ENCODE data around the gene ARAP3. TPM values are rescaled to one million over a fixed set of nuclear protein-coding genes. Genes with fewer than 3 reads are reported as not detected.
"Not testable (repeated sequence)": the region's sequence is repeated elsewhere in the genome, so short reads cannot be mapped to it uniquely, and the experiment has no call there.

Gene ARAP3, protein sequence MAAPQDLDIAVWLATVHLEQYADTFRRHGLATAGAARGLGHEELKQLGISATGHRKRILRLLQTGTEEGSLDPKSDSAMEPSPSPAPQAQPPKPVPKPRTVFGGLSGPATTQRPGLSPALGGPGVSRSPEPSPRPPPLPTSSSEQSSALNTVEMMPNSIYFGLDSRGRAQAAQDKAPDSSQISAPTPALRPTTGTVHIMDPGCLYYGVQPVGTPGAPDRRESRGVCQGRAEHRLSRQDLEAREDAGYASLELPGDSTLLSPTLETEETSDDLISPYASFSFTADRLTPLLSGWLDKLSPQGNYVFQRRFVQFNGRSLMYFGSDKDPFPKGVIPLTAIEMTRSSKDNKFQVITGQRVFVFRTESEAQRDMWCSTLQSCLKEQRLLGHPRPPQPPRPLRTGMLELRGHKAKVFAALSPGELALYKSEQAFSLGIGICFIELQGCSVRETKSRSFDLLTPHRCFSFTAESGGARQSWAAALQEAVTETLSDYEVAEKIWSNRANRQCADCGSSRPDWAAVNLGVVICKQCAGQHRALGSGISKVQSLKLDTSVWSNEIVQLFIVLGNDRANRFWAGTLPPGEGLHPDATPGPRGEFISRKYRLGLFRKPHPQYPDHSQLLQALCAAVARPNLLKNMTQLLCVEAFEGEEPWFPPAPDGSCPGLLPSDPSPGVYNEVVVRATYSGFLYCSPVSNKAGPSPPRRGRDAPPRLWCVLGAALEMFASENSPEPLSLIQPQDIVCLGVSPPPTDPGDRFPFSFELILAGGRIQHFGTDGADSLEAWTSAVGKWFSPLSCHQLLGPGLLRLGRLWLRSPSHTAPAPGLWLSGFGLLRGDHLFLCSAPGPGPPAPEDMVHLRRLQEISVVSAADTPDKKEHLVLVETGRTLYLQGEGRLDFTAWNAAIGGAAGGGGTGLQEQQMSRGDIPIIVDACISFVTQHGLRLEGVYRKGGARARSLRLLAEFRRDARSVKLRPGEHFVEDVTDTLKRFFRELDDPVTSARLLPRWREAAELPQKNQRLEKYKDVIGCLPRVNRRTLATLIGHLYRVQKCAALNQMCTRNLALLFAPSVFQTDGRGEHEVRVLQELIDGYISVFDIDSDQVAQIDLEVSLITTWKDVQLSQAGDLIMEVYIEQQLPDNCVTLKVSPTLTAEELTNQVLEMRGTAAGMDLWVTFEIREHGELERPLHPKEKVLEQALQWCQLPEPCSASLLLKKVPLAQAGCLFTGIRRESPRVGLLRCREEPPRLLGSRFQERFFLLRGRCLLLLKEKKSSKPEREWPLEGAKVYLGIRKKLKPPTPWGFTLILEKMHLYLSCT (N-terminal part only)
- total RNA-seq, result 7.1 and 7.2 TPM in 2 replicates

DNA sequence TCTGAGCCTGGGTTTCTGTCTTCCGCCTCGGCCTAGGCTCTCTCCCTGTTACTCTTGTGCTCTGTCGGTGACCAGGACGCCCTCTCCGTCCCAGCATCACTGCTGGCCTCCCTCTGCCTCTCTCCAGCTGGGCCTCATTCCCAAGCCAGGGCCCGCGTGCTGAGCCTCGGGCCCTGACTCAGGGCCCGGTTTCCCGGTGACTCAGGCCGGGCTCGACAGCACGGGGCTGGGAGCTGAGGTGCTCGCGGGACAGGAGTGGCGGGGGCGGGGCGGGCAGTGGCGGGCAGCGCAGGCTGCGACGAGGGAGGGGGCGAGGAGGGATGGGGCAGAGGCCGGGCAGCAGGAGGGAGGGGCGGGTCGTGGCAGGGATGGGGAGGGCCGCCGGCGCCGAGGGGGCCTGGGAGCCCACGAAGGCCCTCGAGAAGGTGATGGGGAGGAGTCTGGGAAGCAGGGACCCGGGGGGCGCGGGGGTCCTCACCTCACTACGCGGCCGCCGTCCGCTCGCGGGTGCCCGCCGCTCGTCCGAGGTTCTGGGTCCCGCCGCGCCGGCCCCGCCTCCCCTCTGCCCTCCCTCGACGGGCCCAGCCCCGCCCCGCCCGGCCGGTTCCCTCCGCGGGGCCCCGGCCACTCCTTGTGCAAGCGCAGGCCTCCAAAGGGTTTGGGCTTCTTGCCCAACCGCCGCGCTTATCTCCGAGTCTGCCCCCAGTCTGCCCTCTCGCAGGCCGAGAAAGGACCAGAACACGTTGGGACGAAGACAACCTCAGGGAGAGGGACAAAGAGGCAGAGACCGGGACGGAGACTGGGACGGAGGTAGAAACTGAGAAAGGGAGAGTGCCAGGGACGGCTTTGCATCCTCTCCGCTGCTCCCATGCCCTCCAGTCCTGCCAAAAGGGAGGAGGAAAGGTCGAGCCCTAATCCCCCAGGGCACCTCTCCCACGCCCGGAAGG is at the start of gene ARAP3:
TSS of gene ARAP3 (minus strand) at position 536 of the 947 bp plus-strand sequence. CDS start 1,744 bp downstream, outside the sequence.
- H3K27ac Mint-ChIP-seq, result peak within 1 kb of the TSS; percentile 71
- peaks cover 1% of the 10 kb centered on the region for H3K27me3 Mint-ChIP-seq (ENCODE audit: insufficient read depth)

DNA sequence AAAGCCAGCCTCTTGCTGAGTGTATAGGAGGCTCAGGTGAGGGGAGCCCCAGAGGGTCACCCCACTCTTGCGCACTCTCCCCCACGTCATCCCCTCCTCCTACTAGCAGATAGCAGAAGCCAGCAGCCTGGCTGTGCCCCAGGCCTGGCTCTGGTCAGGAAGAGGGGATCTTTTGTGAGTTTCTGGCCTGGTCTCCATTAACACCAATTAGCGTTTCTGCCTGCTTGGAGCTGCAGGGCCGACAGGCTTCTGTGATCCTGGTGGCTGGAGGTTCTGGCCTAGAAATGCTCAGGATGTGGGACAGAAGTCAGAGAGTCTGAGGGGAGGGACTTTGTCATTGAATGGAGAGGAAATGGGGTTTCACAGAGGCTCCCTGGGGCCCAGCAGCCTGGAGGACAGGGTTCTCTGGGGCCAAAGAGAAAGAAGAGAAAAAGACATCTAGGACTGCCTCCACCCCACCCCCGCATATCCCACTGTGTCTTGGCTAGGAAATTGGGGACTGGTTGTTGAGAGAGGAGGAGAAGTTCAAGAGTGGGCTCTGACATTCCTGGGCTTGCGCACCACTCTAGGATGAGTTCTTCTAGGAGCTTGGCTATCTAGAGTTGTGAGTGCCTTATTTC is 47.5 kb upstream of the ARAP3 start:
- Mint-ChIP-seq H3K27me3 (ENCODE audit: insufficient read depth) (peaks cover 4% of the 10 kb centered on the region), H3K27ac (no peak overlapping the region), H3K4me3 (no peak overlapping the region), H3K4me1 (ENCODE audit: low read depth) (no peaks in the 10 kb centered on the region), H3K9me3 (no peaks in the 10 kb centered on the region), H3K36me3 (ENCODE audit: low read depth) (no peaks in the 10 kb centered on the region)
- no peak for DNase-seq (ENCODE audit: low spot score)
- intact Hi-C loops (cut with micrococcal nuclease), result no loop called here

More for the DNA sequence above, at the start of gene ARAP3:
- H3K4me3 Mint-ChIP-seq, result peak within 1 kb of the TSS; percentile 72
- no peaks in the 10 kb centered on the region for H3K9me3 Mint-ChIP-seq
- peaks cover 1% of the 10 kb centered on the region for H3K36me3 Mint-ChIP-seq (ENCODE audit: low read depth)
- DNase-seq (ENCODE audit: low spot score), result peak; percentile 22
- intact Hi-C loops (cut with micrococcal nuclease), result loop anchor here (1.0 kb wide), 1 partner anchor 17 kb away; no protein-coding TSS in a partner anchor
- H3K4me1 Mint-ChIP-seq (ENCODE audit: low read depth), result peaks cover 23% of the 10 kb centered on the region

DNA sequence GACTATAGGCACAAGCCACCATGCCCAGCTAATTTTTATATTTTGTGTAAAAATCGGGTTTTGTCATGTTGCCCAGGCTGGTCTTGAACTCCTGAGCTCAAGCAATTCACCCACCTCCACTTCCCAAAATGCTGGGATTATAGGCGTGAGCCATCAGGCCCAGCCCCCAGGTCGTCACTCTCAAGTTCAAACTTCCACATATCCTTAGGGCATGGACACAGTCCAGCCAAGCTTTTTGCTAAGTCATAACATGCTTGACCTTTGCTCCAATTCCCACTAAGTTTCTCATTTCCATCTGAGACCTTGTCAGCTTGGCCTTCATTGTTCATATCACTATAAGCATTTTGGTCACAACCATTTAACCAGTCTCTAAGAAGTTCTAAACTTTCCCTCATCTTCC is 43.9 kb upstream of the ARAP3 start:
- H3K4me1 Mint-ChIP-seq (ENCODE audit: low read depth), result no peaks in the 10 kb centered on the region
- no peak overlapping the region for H3K4me3 Mint-ChIP-seq
- H3K9me3 Mint-ChIP-seq, result no peaks in the 10 kb centered on the region
- H3K27me3 Mint-ChIP-seq (ENCODE audit: insufficient read depth), result peaks cover 10% of the 10 kb centered on the region
- no peaks in the 10 kb centered on the region for H3K36me3 Mint-ChIP-seq (ENCODE audit: low read depth)
- intact Hi-C loops (cut with micrococcal nuclease), result no loop called here
- no peak overlapping the region for H3K27ac Mint-ChIP-seq
- no peak for DNase-seq (ENCODE audit: low spot score)

DNA sequence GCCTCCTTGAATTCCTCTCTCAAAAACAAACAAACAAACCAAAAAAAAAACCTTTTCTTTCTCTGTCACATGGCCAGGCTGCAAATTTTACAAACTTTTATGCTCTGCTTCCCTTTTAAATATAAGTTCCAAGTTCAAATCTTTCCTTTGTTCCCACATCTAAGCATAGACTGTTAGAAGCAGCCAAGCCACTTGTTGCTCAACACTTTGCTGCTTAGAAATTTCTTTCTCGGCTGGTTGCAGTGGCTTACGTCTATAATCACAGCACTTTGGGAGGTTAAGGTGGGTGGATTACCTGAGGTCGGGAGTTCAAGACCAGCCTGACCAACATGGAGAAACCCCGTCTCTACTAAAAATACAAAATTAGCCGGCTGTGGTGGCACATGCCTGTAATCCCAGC is 43.1 kb upstream of the ARAP3 start:
- DNase-seq (ENCODE audit: low spot score); H3K36me3 Mint-ChIP-seq (ENCODE audit: low read depth); H3K9me3 Mint-ChIP-seq; H3K4me3 Mint-ChIP-seq; H3K4me1 Mint-ChIP-seq (ENCODE audit: low read depth); intact Hi-C loops (cut with micrococcal nuclease); H3K27me3 Mint-ChIP-seq (ENCODE audit: insufficient read depth); H3K27ac Mint-ChIP-seq: not testable (repeated sequence)

DNA sequence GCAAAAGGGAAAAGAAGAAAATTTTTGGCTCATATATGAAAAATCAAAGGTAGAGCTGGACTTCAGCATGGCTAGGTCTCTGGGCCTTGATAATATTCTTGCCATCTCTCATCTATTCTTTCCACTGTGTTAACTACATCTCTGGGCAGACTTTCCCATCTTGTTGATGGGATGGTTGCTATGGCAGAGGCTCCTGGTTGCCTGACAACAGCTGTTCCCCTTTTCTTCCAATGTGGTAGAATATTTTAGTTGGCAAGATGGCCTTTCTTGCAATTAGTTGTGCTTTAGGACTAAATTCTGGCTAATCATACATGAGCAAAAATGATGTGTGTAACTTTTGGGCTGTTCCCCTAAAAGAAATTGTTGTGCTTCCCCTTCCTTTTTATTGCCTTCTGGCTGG is 40.2 kb upstream of the ARAP3 start:
- H3K4me1 Mint-ChIP-seq (ENCODE audit: low read depth), result no peaks in the 10 kb centered on the region
- no peak overlapping the region for H3K27ac Mint-ChIP-seq
- H3K9me3 Mint-ChIP-seq, result no peaks in the 10 kb centered on the region

DNA sequence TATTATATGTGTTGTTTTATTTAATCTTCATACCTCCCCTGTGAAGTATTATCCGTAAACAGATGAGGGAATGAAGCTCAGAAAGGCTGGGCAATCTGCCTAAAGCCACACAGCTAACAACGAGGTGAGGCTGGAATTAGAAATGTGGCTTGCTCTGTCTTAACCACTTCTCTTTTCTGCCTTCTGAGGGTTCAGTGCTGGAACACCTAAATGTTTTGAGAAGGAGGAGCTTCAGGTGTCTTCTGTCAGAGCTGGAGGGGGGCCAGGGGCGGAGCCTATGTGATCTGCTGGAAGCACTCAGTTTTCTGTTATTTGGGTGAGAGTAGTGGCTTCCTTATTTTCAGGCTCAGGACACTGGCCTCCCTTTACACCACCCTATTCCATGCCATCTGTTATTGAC is 35.0 kb upstream of the ARAP3 start:
- Mint-ChIP-seq H3K4me3 (no peak overlapping the region), H3K36me3 (ENCODE audit: low read depth) (no peaks in the 10 kb centered on the region), H3K9me3 (no peaks in the 10 kb centered on the region), H3K4me1 (ENCODE audit: low read depth) (no peaks in the 10 kb centered on the region), H3K27me3 (ENCODE audit: insufficient read depth) (peaks cover 16% of the 10 kb centered on the region), H3K27ac (no peak overlapping the region)
- no peak for DNase-seq (ENCODE audit: low spot score)
- intact Hi-C loops (cut with micrococcal nuclease), result no loop called here

More for the DNA sequence above, 40.2 kb upstream of the ARAP3 start:
- DNase-seq (ENCODE audit: low spot score), result no peak
- intact Hi-C loops (cut with micrococcal nuclease), result no loop called here
- H3K36me3 Mint-ChIP-seq (ENCODE audit: low read depth), result no peaks in the 10 kb centered on the region
- H3K27me3 Mint-ChIP-seq (ENCODE audit: insufficient read depth), result peaks cover 17% of the 10 kb centered on the region
- no peak overlapping the region for H3K4me3 Mint-ChIP-seq

DNA sequence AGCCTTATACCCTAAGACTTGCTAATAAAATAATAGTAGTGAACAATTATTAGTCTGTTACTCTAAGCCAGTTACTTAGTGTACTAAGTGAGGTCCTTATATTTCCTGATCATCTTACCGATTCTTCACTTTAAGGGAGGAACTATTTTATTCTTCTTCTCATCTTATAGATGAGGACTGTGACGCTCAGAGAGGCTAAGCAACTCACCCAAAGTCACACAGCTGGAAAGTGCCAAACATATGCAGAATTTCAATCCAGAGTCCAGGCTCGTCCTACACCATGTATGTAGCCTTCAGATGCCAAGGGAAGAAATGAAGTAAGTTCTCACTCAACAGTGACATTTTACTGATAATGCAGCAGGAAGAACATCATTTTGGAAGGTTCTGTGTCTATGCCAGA is 34.4 kb upstream of the ARAP3 start:
- intact Hi-C loops (cut with micrococcal nuclease), result no loop called here
- no peaks in the 10 kb centered on the region for H3K9me3 Mint-ChIP-seq
- peaks cover 16% of the 10 kb centered on the region for H3K27me3 Mint-ChIP-seq (ENCODE audit: insufficient read depth)
- H3K36me3 Mint-ChIP-seq (ENCODE audit: low read depth), result no peaks in the 10 kb centered on the region
- H3K27ac Mint-ChIP-seq, result no peak overlapping the region
- H3K4me3 Mint-ChIP-seq, result no peak overlapping the region
- no peak for DNase-seq (ENCODE audit: low spot score)
- no peaks in the 10 kb centered on the region for H3K4me1 Mint-ChIP-seq (ENCODE audit: low read depth)

DNA sequence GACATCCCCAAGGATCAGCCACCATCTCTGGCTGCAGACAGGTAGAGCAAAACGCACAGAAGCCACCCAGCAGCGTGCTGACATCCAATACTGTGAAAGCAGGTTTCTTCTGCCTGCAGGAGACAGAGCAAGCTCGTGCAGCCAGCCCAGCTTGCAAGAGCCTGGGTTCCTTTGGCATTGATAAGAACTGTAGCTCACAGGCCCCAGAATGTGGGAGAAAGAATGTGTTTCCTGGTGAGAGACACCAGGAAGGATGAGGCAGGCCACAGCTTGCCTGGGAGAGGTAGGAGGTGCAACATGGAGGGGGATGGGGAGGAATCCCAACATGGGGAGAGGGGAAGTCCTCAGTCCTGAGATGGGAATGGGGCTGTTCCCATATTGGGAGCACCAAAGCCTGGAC is 34.0 kb upstream of the ARAP3 start:
- H3K4me3 Mint-ChIP-seq, result no peak overlapping the region
- H3K36me3 Mint-ChIP-seq (ENCODE audit: low read depth), result no peaks in the 10 kb centered on the region
- no peaks in the 10 kb centered on the region for H3K4me1 Mint-ChIP-seq (ENCODE audit: low read depth)
- peaks cover 13% of the 10 kb centered on the region for H3K27me3 Mint-ChIP-seq (ENCODE audit: insufficient read depth)
- intact Hi-C loops (cut with micrococcal nuclease), result no loop called here
- no peak overlapping the region for H3K27ac Mint-ChIP-seq
- H3K9me3 Mint-ChIP-seq, result no peaks in the 10 kb centered on the region
- no peak for DNase-seq (ENCODE audit: low spot score)

DNA sequence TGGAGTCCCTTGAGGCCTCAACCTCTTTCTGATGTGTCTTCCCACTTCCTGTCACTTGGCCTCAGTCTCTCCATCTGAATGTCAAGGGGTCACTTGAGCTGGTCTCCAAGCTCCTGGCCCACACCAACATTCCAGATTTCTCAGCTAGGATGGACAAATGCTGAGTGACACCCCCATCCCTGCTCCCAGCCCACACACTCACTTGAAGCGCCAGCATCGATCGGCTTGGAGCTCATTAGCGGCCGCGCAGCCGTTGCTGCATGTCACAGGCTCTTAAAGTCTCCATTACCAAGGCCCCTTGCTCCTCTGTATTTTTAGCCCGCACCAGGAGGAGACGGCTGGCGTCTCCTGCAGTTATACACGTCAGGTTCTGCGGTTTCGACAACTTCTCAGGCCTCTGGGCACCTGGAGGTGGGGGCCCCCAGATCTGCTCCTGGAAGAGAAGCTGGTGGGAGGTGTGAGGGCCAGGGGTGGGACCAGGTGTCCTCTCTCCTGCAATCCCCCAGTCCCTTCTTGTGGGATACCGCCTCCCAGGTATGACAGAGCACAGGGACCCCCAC is 33.4 kb upstream of the ARAP3 start:
- H3K27me3 Mint-ChIP-seq (ENCODE audit: insufficient read depth), result peaks cover 12% of the 10 kb centered on the region
- H3K4me1 Mint-ChIP-seq (ENCODE audit: low read depth), result no peaks in the 10 kb centered on the region
- no peak overlapping the region for H3K27ac Mint-ChIP-seq
- no peaks in the 10 kb centered on the region for H3K9me3 Mint-ChIP-seq
- no peak overlapping the region for H3K4me3 Mint-ChIP-seq
- H3K36me3 Mint-ChIP-seq (ENCODE audit: low read depth), result no peaks in the 10 kb centered on the region
- DNase-seq (ENCODE audit: low spot score), result no peak
- intact Hi-C loops (cut with micrococcal nuclease), result no loop called here

DNA sequence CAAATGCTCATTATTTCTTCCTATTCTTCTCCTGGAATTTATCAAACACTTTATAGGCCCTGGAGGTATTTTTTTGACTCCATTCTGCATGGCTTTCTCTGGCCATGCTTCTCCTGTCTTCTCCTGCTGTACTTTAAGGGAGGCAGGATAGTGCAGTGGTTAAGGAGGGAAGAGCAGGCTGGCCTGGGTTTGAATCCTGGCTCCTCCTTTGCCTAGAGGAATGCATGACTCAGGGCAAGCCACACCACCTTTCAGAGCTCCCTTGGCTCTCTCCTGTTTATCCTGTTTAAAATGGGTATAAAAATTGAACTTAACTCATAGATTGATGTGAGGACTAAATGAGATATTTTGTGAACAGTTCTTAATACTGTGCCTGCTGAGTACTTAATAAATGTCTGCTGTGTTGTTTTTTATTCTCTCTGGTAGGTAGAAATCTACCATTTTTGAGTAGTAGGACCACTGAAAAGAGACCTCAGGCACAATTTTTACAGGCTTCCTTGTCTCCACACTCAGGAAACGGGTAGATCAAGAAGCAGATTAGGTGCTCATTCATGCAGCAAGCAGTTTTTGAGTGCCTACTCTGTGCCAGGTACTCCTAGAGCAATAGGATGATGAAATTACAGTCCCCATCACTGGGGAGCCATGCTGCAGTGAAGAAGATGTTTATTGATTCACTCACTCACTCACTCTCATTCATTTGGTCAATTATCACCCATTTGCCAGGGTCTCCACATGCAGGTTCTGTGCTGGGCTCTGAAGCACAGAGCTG is 32.7 kb upstream of the ARAP3 start:
- DNase-seq (ENCODE audit: low spot score), result no peak
- Mint-ChIP-seq H3K27ac (no peak overlapping the region), H3K9me3 (no peaks in the 10 kb centered on the region), H3K4me1 (ENCODE audit: low read depth) (no peaks in the 10 kb centered on the region), H3K4me3 (no peak overlapping the region), H3K27me3 (ENCODE audit: insufficient read depth) (peaks cover 11% of the 10 kb centered on the region), H3K36me3 (ENCODE audit: low read depth) (no peaks in the 10 kb centered on the region)
- intact Hi-C loops (cut with micrococcal nuclease), result no loop called here
